GM20000 (cell line): Measurements from ENCODE around the gene CFAP65.

Experiments used
- DNase-seq: peaks from one replicate; pipeline ENCODE4 v3.0.0; 2012; ENCODE audit warnings: low spot score
- TF ChIP-seq, protein P1 (sequence below): IDR thresholded peaks from 2 replicates; pipeline ENCODE4 v1.5.1; 2012; ENCODE audit warnings: mild to moderate bottlenecking, control low read depth; ENCODE audit errors: extremely low read depth, missing control alignments

CFAP65 gene

DNA sequence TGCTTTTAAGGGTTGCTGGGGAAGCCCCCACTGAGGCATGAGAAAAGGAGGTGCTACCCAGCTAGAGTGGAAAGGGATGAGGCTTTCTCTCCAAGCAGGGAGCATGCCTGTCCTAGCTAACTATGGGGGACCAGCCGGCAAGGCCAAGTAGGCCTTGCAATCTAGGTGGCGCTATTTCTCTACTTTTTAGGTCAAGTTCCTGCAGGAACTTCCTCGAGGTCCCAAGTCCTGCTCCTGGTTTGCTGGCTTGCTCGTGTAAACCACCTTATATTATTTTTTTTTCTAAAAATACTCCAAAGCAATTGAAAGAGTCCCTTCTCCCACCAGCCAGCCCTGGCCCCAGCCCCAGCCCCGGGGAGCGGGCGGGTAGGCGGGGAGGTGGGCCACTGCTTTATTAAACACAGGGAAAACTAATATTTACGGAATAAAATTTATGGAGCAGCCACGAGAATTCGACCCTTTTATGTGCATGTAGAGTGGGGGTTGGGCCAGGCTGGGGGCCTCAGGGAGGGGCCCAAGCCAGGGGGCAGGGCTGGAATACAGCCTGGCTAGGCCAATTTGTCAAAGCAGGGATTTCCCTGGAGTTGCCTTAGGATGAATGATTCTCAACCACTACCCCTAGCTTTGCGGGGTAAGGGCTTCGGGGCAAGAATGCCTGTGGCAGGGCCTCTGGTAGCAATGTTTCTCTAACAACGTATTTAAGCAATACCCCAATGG is 32.3 kb upstream of the CFAP65 start:
- DNase-seq: peak; percentile 70
- TF ChIP-seq, protein P1, sequence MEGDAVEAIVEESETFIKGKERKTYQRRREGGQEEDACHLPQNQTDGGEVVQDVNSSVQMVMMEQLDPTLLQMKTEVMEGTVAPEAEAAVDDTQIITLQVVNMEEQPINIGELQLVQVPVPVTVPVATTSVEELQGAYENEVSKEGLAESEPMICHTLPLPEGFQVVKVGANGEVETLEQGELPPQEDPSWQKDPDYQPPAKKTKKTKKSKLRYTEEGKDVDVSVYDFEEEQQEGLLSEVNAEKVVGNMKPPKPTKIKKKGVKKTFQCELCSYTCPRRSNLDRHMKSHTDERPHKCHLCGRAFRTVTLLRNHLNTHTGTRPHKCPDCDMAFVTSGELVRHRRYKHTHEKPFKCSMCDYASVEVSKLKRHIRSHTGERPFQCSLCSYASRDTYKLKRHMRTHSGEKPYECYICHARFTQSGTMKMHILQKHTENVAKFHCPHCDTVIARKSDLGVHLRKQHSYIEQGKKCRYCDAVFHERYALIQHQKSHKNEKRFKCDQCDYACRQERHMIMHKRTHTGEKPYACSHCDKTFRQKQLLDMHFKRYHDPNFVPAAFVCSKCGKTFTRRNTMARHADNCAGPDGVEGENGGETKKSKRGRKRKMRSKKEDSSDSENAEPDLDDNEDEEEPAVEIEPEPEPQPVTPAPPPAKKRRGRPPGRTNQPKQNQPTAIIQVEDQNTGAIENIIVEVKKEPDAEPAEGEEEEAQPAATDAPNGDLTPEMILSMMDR: peak; percentile 40

DNA sequence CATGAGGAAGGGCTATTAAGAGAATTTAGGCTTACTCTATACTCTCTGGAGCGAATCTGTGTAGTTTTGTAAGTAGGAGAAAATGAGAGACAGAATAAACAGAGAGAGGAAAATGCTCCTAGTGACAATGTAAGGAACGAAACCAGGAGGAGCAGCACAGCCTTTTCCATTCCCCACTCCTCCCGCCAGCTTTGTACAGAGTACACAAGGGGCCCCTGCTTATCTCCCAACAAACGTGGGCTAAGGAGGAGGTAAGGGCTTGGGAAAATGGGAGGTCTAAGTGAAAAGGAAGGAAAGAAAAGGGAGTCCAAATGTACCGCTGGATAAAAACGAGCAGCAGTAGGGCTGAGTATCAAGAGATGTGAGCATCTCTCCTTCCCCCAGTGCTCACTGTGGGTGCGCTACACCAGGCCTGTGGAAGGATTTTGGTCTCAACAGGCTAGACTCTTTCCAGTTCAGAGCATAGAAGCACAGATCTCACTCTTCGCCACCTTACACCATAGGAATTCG is 31.5 kb upstream of the CFAP65 start:
- TF ChIP-seq, protein P1: no peak
- no peak for DNase-seq

DNA sequence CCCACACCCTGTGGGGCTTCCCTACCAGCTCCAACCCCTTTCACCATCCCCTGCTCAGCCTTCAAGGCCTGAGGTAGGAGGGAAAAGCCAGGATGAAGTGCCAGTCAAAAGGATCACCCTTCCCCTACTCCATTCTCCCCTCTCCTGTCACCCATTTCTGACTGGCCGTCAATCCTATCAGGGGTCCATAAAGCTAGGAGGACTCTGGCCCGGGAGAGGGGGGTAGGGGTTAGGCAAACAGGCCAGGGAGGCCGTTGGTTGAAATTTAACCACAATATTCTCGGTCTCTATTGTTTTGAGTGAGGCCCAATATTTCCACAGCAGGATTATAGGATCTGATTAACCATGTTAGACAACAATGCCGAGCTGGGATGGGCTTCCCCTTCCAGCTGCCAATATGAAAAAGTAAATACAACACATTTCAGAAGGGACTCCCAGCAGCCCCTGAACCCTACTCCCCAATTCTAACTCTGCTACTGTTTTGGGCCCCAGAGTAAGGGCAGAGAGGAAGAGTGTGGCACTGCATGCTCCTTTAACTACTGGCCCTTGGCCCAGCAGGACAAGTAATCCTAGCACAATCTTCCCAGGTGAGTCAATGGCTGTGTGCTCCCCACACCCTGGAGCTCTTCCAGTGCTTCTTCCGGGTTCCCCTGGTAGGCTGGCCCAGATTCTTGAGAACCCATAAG is 30.0 kb upstream of the CFAP65 start:
- TF ChIP-seq, protein P1: no peak
- no peak for DNase-seq

DNA sequence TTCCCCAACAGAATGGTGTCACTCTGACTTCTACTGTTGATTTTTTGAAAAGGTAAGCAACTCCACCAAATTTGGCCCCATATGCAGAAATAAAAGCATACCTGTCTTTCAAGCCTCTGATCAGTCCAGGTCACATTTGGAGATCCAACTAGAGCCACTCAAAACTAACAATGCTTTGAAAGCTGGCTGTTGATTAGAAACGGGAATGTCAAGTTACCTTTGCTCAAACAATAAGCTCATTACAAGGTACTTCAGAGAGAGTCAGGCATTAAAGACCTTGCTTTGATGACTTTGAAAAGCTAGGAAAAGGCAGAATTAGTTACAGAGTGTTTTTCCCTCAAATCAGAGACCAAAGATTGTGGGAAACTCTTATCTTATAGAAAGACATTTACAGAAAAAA is 24.2 kb upstream of the CFAP65 start:
- DNase-seq: no peak
- TF ChIP-seq, protein P1: no peak

DNA sequence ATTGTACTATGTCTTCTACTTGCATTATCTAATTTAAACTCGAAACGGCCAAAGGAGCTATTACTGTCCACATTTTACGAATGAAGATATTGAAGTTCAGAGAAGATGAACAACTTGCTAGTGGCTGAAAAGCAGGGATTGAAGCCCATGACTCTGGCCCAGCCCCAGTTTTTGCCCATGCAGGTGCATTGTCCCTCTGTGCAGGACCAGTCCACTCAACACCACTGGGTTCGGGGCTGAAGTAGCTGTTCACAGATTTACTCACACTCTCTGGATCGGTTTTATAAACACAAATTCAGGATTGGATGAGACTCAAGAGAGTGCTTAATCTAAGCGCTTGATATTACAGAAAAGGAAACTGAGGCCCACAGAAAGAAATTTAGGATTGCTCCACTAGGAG is 20.8 kb upstream of the CFAP65 start:
- TF ChIP-seq, protein P1: no peak
- DNase-seq: no peak

DNA sequence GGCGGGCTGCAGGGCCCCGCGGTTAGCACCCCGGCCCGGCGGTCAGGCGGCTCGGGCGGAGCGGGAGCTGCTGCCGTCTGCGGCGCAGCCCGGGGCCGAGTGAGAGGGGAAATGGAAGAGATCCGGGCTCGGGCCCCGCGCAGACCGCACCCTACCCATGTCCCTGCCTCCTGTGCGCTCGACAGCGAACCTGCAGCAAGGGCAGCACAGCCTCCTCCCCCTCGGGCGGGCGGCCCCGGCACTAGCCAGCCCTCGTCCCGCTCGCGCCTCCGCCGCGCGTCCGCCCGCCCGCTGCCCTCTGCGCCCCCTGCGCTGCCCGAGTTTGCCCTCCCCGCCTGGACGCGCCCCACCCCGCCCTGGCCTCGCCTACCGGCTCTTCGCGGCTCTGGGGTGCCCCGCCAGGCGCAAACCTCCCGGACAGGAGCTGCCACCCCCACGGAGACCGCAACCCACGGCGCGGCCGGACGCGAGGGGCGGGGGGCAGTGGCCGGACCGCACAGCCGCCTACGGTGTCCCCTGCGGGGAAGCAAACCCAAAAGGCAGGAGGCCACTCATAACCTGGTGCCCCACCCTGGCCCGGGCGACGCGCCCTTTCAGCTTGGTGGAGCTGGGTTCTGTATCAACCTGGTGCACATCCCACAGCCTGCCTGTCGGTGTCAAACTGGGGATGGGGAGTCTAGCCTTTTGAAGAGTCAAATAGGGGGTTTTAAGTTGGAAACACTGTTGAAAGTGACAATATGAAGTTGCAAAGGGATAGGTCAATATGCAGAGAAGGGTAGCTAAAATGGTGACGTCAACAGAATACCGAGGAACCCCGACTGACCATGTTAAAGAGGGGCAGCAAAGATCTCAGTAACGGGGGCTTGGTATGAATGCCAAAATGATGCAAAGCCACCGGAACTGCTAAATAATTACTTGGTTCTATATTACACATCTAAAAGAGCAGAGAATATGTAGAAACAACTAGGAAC is 19.8 kb upstream of the CFAP65 start, which contains the start of gene IHH:
IHH (minus strand) TSS at position 101 of the 971 bp plus-strand sequence. CDS start 454 bp downstream, outside the sequence.
- TF ChIP-seq, protein P1: no peak
- peak; percentile 52 for DNase-seq
